HG03432 (cell line): Measurements from ENCODE around the gene OR2K2.
"Not testable (repeated sequence)": the region's sequence is repeated elsewhere in the genome, so short reads cannot be mapped to it uniquely, and the experiment has no call there.

Source experiments
- ATAC-seq: cut with Tn5 transposase; IDR thresholded peaks from one replicate; pipeline ENCODE4 v1.9.1; 2021; ENCODE audit warnings: mild to moderate bottlenecking, moderate library complexity; ENCODE audit not compliant: unreplicated experiment

Gene OR2K2

DNA sequence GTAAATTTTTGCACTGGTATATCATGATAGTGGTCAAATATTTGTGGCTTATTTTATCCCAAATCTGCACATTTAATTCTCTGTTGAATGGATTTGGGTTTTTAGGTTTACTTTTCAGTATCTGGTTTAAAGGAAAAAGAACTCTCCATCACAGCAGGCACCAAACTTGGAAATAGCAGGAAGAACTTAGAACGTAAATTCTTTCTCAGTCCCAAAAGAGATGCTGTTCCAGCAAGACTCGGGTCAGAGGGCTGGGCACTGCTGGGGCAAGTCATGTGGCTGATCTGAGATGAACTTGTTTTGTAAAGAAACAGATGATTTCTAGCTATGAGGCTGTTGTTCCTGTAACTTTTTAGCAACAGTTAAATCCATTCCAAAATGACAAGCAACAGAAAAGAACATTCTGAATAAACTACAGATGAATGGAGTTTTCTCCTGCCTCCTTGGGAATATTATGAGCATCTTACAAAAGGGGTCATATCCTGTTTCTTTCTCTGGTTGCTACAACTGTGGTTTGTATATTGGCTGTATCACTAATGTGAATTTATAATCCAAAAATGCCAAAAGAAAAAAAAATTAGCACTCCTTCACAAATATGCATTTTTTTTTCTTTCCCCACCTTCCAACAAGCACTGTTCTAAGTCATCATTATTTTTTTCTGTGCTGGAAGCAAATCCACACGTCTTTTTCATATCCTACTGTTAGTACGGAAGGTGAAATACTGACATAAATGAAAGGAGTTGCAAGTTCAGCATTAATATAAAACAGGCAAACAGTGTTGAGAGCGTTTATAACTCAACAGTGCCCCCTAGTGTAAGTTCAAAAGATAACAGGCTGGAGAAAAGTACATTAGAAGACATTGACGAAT, 31.1 kb downstream of the OR2K2 start:
- peak; percentile 60 for ATAC-seq

DNA sequence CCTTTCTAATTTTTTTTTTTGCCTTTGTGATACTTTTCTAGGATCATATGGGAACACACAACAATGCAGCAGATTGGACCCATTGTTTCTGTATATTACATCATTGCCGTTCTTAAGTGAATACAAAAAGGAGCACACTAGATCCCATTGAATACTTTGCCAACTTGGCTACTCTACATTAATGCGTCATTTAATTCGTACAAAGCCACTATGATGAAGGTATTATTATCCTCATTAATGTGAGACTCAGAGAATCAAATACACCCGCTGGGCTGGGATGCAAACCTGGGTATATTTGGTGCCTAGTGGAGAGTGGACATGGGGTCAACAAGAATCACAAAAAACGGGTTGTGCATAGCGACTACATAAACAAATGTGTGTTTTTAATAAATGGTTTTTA, 31.9 kb downstream of the OR2K2 start:
- ATAC-seq = no peak

GRCh38 chr9:111297066-111297824, 32.8 kb downstream of the OR2K2 start:
- no peak for ATAC-seq

GRCh38 chr9:111294691-111295451, 35.2 kb downstream of the OR2K2 start:
- no peak for ATAC-seq

DNA sequence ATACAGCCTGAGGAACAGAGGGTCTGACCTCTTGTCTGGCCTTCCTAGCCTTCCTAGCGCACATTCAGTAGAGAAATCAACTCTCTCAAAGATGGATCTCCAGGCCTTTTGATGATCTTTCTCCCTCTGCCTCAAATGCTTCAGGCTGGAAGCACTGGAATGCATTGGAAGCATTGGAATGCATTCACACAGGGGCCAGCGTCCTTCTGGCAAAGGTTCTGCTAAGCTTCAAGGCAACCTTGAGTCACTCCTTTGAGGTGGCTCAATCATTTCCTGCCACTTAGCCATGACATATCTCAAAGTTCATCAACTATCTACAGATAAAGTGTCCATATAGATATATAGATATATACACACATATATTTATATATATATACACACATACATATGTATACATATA, 42.9 kb downstream of the OR2K2 start:
- ATAC-seq = no peak

- no peak for ATAC-seq
Measured at GRCh38 chr9:111284703-111285102, 45.3 kb downstream of the OR2K2 start.

- ATAC-seq = no peak
Measured at GRCh38 chr9:111282845-111283244, 47.2 kb downstream of the OR2K2 start.

- not testable (repeated sequence) for ATAC-seq
Measured at GRCh38 chr9:111280795-111281194, 49.2 kb downstream of the OR2K2 start.
